DLD1 (cell line): ENCODE results near the gene ACAT2.
"Not testable (repeated sequence)": the region's sequence is repeated elsewhere in the genome, so short reads cannot be mapped to it uniquely, and the experiment has no call there.

Experiments used
- in situ Hi-C: cut with HindIII; loops from 2 replicates; pipeline ENCODE4 v1.10.0; 2017; ENCODE audit warnings: low sequenced_read_pairs

ACAT2 gene

GRCh38 chr6:159761873-159762680, at the start of gene ACAT2:
ACAT2 (plus strand) TSS chr6:159762045; CDS start chr6:159762088, 43 bp downstream.
- in situ Hi-C loops: no loop called here

- in situ Hi-C loops: not testable (repeated sequence)
Observed at GRCh38 chr6:159712389-159712788, 49.5 kb upstream of the ACAT2 start.

- in situ Hi-C loops: no loop called here
Observed at GRCh38 chr6:159713984-159714383, 47.9 kb upstream of the ACAT2 start.

- in situ Hi-C loops: no loop called here
Observed at GRCh38 chr6:159714404-159714803, 47.4 kb upstream of the ACAT2 start.

GRCh38 chr6:159715166-159715565, 46.7 kb upstream of the ACAT2 start:
- in situ Hi-C loops: no loop called here

GRCh38 chr6:159715605-159716004, 46.2 kb upstream of the ACAT2 start:
- in situ Hi-C loops: no loop called here

- in situ Hi-C loops: no loop called here
Observed at GRCh38 chr6:159716247-159717096, 45.4 kb upstream of the ACAT2 start.

GRCh38 chr6:159718634-159719033, 43.2 kb upstream of the ACAT2 start:
- in situ Hi-C loops: no loop called here

GRCh38 chr6:159719287-159719686, 42.6 kb upstream of the ACAT2 start:
- in situ Hi-C loops: no loop called here

- in situ Hi-C loops: no loop called here
Observed at GRCh38 chr6:159720708-159721107, 41.1 kb upstream of the ACAT2 start.

- in situ Hi-C loops: not testable (repeated sequence)
Observed at GRCh38 chr6:159721981-159722380, 39.9 kb upstream of the ACAT2 start.

- in situ Hi-C loops: no loop called here
Observed at GRCh38 chr6:159722655-159723054, 39.2 kb upstream of the ACAT2 start.

GRCh38 chr6:159723259-159723658, 38.6 kb upstream of the ACAT2 start:
- in situ Hi-C loops: no loop called here

GRCh38 chr6:159724778-159725177, 37.1 kb upstream of the ACAT2 start:
- in situ Hi-C loops: no loop called here

- in situ Hi-C loops: not testable (repeated sequence)
Observed at GRCh38 chr6:159725208-159725607, 36.6 kb upstream of the ACAT2 start.

- in situ Hi-C loops: no loop called here
Observed at GRCh38 chr6:159726255-159726917, 35.5 kb upstream of the ACAT2 start.

- in situ Hi-C loops: no loop called here
Observed at GRCh38 chr6:159726918-159727716, 34.7 kb upstream of the ACAT2 start, which contains the start of gene WTAP. WTAP (plus strand) TSS chr6:159727506; CDS start chr6:159736266, 8,760 bp downstream.

- in situ Hi-C loops: no loop called here
Observed at GRCh38 chr6:159727717-159728445, 34.0 kb upstream of the ACAT2 start.

GRCh38 chr6:159728531-159728964, 33.3 kb upstream of the ACAT2 start:
- in situ Hi-C loops: no loop called here
